ENCODE measurements around the gene ISG15.

- TF ChIP-seq, protein P1, sequence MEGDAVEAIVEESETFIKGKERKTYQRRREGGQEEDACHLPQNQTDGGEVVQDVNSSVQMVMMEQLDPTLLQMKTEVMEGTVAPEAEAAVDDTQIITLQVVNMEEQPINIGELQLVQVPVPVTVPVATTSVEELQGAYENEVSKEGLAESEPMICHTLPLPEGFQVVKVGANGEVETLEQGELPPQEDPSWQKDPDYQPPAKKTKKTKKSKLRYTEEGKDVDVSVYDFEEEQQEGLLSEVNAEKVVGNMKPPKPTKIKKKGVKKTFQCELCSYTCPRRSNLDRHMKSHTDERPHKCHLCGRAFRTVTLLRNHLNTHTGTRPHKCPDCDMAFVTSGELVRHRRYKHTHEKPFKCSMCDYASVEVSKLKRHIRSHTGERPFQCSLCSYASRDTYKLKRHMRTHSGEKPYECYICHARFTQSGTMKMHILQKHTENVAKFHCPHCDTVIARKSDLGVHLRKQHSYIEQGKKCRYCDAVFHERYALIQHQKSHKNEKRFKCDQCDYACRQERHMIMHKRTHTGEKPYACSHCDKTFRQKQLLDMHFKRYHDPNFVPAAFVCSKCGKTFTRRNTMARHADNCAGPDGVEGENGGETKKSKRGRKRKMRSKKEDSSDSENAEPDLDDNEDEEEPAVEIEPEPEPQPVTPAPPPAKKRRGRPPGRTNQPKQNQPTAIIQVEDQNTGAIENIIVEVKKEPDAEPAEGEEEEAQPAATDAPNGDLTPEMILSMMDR (conservative IDR thresholded peaks at IDR 0.05; ENCODE audit: low read depth, low read length): no peak
- no peak for TF ChIP-seq EZH2 (IDR thresholded peaks at IDR 0.05; ENCODE audit: low read length, unreplicated experiment)
- no peak for TF ChIP-seq EZH2phosphoT487 (IDR thresholded peaks at IDR 0.05; ENCODE audit: borderline replicate concordance, low read length)
These were observed 29.5 kb downstream of the ISG15 start for GRCh38 chr1:1042835-1043234.

Data from PC-3 (cell line).